GM12864 (cell line): Measurements from ENCODE around the gene DAPK2.

ENCODE experiments used
- DNase-seq: peaks from one replicate; pipeline ENCODE4 v3.0.0-alpha.2; 2011; ENCODE audit warnings: low read depth
- H3K4me3 ChIP-seq: 2 replicates; pipeline ENCODE4 v1.5.1; 2011; ENCODE audit warnings: mild to moderate bottlenecking, low read depth, low read length, control low read depth
- CTCF ChIP-seq: IDR thresholded peaks from 2 replicates; pipeline ENCODE4 v1.5.1; 2011; ENCODE audit warnings: low read depth, mild to moderate bottlenecking, moderate library complexity, low read length, control low read depth, inconsistent platforms; ENCODE audit errors: missing control alignments

DAPK2 gene

GRCh38 chr15:63974021-63974420 lies 72.3 kb downstream of the DAPK2 start:
- no peak for DNase-seq
- H3K4me3 ChIP-seq, result no peak overlapping the region
- no peak for TF ChIP-seq CTCF

DNA sequence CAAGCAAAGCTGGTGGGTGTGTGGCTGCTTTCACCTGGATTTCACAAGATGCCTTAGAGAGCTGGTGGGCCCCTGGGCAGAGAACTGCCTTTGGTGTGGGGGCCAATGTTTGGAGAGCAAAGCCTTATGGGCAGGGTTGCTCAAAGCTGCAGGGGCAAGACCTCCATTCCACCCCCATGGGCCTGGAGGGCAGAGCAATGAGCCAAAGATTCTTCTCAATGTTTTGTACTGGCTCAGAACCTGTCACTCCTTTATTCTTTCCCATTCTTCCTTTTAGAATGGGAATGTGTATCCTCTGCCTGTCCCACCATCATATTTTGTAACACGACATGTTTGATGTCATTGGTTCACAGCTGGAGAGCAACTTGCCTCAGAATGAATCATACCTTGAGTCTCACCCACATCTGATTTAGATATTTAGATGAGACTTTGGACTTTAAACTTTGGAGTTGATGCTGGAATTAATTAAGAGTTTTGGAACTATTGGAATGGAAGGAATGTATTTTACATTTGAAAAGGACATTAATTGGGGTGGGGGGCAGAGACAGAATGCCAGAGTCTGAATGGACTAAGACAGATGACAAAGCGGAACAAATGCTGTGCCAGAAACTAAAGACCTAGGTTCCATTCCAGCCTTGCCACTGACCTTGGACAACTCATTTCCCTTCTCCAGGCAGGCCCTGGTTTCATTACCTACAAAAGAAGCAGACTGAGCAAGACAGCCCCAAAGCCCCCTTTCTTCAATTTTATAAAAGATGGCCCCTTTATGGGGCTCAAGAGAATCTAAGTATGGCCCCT lies 72.9 kb downstream of the DAPK2 start:
- no peak for DNase-seq
- H3K4me3 ChIP-seq, result no peak overlapping the region
- no peak for TF ChIP-seq CTCF

GRCh38 chr15:63972801-63973200 lies 73.5 kb downstream of the DAPK2 start:
- DNase-seq, result no peak
- no peak overlapping the region for H3K4me3 ChIP-seq
- TF ChIP-seq CTCF, result no peak

GRCh38 chr15:63971904-63972303 lies 74.4 kb downstream of the DAPK2 start:
- DNase-seq, result no peak
- no peak overlapping the region for H3K4me3 ChIP-seq
- TF ChIP-seq CTCF, result no peak

DNA sequence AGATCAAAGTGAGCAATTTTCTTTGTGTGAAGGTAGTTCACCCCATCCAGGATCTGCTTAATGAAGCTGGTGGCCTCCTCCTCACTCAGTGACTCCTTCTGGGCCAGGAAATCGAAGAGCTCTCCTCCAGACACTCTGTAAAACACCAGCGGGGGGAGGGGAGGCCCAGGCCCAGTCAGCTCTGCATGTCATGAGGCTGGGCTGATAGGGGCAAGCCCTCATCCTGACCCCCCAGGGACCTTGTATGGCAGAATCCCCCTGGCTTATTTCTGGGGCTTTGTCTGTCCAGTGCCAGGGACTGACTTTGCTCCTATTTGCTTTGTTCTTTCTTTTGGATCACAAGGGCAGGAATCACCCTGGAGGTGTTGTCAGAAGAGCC lies 74.9 kb downstream of the DAPK2 start:
- TF ChIP-seq CTCF, result no peak
- no peak for DNase-seq
- H3K4me3 ChIP-seq, result no peak overlapping the region

DNA sequence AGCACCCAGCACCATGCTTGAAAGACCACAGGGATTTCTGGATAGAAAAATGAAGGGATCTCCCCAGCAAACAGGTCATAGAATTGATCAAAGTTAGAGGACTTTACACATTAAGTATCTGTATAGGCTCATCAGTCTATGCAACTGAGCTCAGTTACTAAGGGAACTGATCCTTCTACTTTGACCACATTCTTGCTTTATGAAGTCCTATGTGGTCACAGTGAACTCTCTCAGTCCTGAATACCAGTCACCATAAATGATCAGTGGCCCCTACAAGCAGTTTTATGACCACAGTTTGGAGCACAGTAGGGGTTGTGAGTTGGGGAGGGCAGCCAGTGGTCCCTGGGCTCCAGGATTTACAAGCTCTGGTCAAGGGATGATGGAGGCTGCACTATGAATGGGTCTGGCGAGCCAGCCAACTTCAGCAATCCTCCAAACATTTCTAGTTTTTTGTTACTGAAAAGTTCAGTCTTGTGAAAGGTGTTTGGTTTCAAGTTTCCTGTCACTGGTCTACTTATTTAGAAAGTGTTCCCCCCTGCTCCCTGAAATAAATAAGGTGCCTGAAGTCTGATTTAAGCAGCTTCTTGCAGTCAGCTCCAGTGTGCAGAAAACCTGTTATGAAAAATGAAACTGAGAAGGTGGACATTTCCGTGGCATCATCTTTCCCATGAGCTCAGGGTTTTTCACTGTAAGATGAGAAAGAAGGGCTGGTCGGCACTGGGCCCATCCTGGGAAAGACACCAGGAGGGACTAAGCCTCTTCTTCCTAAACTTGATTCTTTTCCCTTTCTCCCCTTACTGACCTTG lies 75.5 kb downstream of the DAPK2 start:
- H3K4me3 ChIP-seq, result no peak overlapping the region
- peak; percentile 83 for DNase-seq
- no peak for TF ChIP-seq CTCF
